CD4-positive, alpha-beta T cell treated with Interleukin-12 subunit alpha and Interleukin-12 subunit beta, for 1 hour (primary cell): ENCODE results near the gene PPP1R15B.
"Not testable (repeated sequence)": the region's sequence is repeated elsewhere in the genome, so short reads cannot be mapped to it uniquely, and the experiment has no call there.

ENCODE experiments used
- DNase-seq: peaks from one replicate; pipeline ENCODE4 v3.0.0-alpha.2; 2020

The PPP1R15B gene

GRCh38 chr1:204443871-204444581 lies 32.4 kb upstream of the PPP1R15B start:
- no peak for DNase-seq

GRCh38 chr1:204443260-204443619 lies 31.6 kb upstream of the PPP1R15B start:
- no peak for DNase-seq

- DNase-seq, result no peak
Observed at GRCh38 chr1:204442376-204443259, 31.0 kb upstream of the PPP1R15B start.

- DNase-seq, result no peak
Observed at GRCh38 chr1:204441558-204441957, 29.9 kb upstream of the PPP1R15B start.

- no peak for DNase-seq
Observed at GRCh38 chr1:204439621-204440375, 28.2 kb upstream of the PPP1R15B start.

GRCh38 chr1:204438628-204439027 lies 27.0 kb upstream of the PPP1R15B start:
- no peak for DNase-seq

GRCh38 chr1:204437796-204438570 lies 26.4 kb upstream of the PPP1R15B start:
- DNase-seq, result no peak

- no peak for DNase-seq
Observed at GRCh38 chr1:204435872-204436271, 24.3 kb upstream of the PPP1R15B start.

GRCh38 chr1:204435381-204435831 lies 23.8 kb upstream of the PPP1R15B start:
- no peak for DNase-seq

GRCh38 chr1:204434116-204434755 lies 22.6 kb upstream of the PPP1R15B start:
- DNase-seq, result no peak

- no peak for DNase-seq
Observed at GRCh38 chr1:204432708-204433107, 21.1 kb upstream of the PPP1R15B start.

- DNase-seq, result peak; percentile 80
Observed at GRCh38 chr1:204431310-204432184, 19.9 kb upstream of the PPP1R15B start.

GRCh38 chr1:204429746-204430145 lies 18.1 kb upstream of the PPP1R15B start:
- DNase-seq, result no peak

- DNase-seq, result no peak
Observed at GRCh38 chr1:204426971-204427701, 15.5 kb upstream of the PPP1R15B start.

- no peak for DNase-seq
Observed at GRCh38 chr1:204426474-204426873, 14.9 kb upstream of the PPP1R15B start.

- DNase-seq, result no peak
Observed at GRCh38 chr1:204426035-204426436, 14.4 kb upstream of the PPP1R15B start.

GRCh38 chr1:204424621-204425020 lies 13.0 kb upstream of the PPP1R15B start:
- no peak for DNase-seq

- DNase-seq, result not testable (repeated sequence)
Observed at GRCh38 chr1:204422061-204422705, 10.6 kb upstream of the PPP1R15B start.

GRCh38 chr1:204421441-204421840 lies 9.8 kb upstream of the PPP1R15B start:
- no peak for DNase-seq
